Activated naive CD4-positive, alpha-beta T cell treated with anti-CD3 and anti-CD28 coated beads, Interleukin-2, amount 50 U/mL, for 24 hours (primary cell): Measurements from ENCODE around the gene HAUS3.
A peak's percentile ranks its signal among the peaks of the same experiment; 100 is the strongest.
"Not testable (repeated sequence)": the region's sequence is repeated elsewhere in the genome, so short reads cannot be mapped to it uniquely, and the experiment has no call there.

Source experiments
- H3K27ac Mint-ChIP-seq: one replicate; pipeline ENCODE4 v1.8.0; 2021; ENCODE audit warnings: mild to moderate bottlenecking, mixed read lengths
- H3K27me3 Mint-ChIP-seq: one replicate; pipeline ENCODE4 v1.8.0; 2021; ENCODE audit warnings: mixed read lengths
- H3K36me3 Mint-ChIP-seq: one replicate; pipeline ENCODE4 v1.8.0; 2021; ENCODE audit warnings: mixed read lengths
- H3K4me1 Mint-ChIP-seq: one replicate; pipeline ENCODE4 v1.8.0; 2021; ENCODE audit warnings: mixed read lengths
- H3K4me3 Mint-ChIP-seq: one replicate; pipeline ENCODE4 v1.8.0; 2021; ENCODE audit warnings: mild to moderate bottlenecking, mixed read lengths
- H3K9me3 Mint-ChIP-seq: one replicate; pipeline ENCODE4 v1.8.0; 2021; ENCODE audit warnings: mixed read lengths

Gene HAUS3

DNA sequence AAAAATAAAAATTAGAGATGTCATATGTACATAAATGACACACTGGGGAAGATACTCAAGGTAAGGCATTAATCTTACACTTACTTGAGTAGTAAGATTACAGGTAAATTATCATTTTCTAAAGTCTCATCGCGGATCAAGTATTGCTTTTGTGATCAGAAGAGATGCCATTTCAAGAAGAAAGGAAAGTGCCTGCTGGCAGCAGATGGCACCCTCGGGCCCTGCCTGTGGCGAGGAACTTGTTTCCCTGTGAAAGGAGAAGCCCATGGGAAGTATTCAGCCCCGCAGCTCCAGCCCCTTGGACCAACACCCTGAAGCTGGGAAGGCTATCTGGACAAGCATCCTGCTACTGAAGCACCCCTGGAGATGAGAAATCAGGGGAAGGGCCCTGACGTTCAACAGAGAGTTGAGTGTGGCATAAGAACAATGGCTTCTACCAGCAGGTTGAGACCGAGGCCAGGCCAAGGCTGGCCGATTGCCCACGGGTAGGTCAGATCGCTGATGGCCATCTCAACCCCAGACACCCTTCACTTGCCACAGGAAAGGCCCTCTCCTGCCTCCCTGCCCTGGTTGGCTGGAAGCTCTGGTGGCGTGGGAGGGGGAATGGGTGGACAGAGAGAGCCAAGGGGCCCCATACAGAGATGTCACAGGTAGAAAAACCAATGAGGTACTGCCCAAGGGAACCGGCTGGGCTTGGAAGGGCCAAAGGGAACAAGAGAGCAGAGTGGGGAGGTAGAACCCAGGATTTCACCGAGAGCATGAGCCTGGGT lies 38.8 kb upstream of the HAUS3 start:
- H3K4me3 Mint-ChIP-seq: no peak overlapping the region
- peaks cover 46% of the 10 kb centered on the region for H3K4me1 Mint-ChIP-seq
- H3K27ac Mint-ChIP-seq: peak overlapping the region; percentile 91
- no peaks in the 10 kb centered on the region for H3K27me3 Mint-ChIP-seq
- H3K9me3 Mint-ChIP-seq: no peaks in the 10 kb centered on the region
- no peaks in the 10 kb centered on the region for H3K36me3 Mint-ChIP-seq

GRCh38 chr4:2277956-2278355 lies 36.0 kb upstream of the HAUS3 start:
- Mint-ChIP-seq H3K27me3 (no peaks in the 10 kb centered on the region), H3K27ac (no peak overlapping the region), H3K9me3 (no peaks in the 10 kb centered on the region), H3K4me3 (no peak overlapping the region), H3K36me3 (no peaks in the 10 kb centered on the region), H3K4me1 (peaks cover 30% of the 10 kb centered on the region)

DNA sequence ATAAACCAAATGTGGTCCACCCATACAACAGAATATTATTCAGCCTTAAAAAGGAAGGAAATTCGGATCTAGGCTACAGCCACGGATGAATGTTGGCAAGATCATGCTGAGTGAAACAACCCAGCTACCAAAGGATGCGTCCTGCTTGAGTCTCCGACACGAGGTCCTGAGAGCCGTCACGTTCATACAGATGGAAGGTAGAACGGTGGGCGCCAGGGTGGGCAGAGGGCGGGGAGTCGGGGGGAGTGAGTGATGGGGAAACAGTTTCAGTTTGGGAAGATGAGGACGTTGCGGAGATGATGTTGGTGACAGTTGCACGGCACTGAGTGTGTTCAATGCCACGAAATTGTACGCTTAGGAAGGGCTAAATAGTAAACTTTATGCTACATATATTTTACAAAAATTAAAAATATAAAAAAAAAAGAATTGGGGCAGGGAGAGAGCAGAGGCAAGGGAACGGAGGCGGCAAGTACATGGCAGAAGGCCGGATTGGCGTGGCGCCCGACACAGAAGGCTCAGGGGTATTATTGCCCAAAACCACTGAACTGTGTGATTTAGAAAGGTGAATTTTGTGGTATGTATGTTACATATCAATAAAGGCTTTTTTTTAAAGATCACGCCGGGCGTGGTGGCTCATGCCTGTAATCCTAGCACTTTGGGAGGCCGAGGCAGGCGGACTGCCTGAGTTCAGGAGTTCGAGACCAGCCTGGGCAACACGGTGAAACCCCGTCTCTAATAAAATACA lies 34.8 kb upstream of the HAUS3 start:
- H3K9me3 Mint-ChIP-seq: no peaks in the 10 kb centered on the region
- no peak overlapping the region for H3K27ac Mint-ChIP-seq
- H3K36me3 Mint-ChIP-seq: no peaks in the 10 kb centered on the region
- H3K4me3 Mint-ChIP-seq: no peak overlapping the region
- peaks cover 18% of the 10 kb centered on the region for H3K4me1 Mint-ChIP-seq
- H3K27me3 Mint-ChIP-seq: no peaks in the 10 kb centered on the region

DNA sequence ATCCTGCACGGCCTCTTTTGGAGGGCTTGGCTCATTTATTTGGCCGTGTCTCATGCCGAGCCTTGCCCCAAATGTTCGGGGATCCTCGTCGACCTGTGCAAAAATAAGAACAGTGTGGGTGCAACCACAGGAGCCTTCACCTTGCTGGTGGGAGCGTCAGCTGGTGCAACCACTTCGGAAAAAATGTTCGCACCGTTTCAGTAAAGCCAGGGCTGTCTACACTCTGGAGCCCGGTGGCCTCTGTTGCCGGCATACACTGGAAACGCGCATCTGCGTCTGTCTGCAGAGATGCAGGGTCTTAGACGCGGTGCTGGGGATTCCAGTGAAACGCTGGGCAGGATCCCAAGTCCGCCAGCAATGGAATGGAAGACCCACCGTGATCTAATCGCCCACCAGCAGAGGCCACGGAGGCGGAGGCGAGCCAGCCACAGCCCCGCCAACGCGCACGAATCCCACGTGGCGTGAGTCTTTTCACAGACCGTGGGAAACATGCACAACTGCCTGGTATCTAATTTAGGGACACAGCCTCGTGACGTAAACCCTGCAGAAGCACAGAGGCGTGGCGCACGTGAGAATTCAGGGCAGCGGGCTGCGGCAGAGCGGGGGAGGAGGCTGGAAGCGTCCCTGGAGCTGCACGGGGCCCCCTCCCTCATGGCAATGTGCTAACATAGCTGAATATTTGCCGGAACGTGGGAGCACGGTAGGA lies 33.8 kb upstream of the HAUS3 start:
- no peaks in the 10 kb centered on the region for H3K27me3 Mint-ChIP-seq
- H3K36me3 Mint-ChIP-seq: no peaks in the 10 kb centered on the region
- H3K4me3 Mint-ChIP-seq: no peak overlapping the region
- H3K4me1 Mint-ChIP-seq: peaks cover 7% of the 10 kb centered on the region
- H3K27ac Mint-ChIP-seq: no peak overlapping the region
- no peaks in the 10 kb centered on the region for H3K9me3 Mint-ChIP-seq

GRCh38 chr4:2275044-2275397 lies 33.1 kb upstream of the HAUS3 start:
- not testable (repeated sequence) for H3K4me3 Mint-ChIP-seq, H3K4me1 Mint-ChIP-seq, H3K36me3 Mint-ChIP-seq, H3K27ac Mint-ChIP-seq, H3K9me3 Mint-ChIP-seq, H3K27me3 Mint-ChIP-seq

DNA sequence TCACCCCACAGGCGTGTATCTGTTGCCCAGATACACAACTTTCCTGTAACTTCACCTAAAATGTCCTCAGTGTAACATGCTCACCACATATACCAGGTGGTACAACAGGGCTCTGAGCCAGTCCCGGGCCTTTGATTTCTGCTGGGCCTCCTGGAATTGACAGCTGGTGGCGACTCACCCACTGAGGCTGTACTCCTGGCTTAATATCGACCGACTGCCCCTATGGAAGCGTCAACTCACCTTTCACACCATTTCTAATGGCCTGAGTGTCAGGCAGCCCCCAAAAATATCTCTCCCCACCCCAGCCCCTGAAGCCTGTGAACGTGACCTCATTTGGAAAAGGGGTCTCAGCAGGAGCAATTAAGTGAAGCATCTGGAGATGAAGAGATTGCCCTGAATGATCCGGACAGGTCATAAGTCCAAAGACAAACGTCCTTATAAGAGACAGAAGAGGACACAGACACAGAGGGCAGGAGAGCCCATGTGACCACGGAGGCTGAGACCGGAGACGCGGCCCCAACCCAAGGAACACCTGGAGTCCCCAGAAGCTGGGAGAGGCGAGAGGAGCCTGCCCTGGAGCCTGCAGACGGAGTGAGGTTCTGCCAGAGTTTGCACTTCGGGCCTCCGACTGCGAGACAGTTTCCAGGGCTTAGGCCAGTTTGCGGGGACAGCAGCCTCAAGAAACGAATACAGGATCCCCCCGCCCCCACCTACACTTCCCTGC lies 32.6 kb upstream of the HAUS3 start:
- no peak overlapping the region for H3K27ac Mint-ChIP-seq
- H3K4me1 Mint-ChIP-seq: peaks cover under 1% of the 10 kb centered on the region
- H3K4me3 Mint-ChIP-seq: no peak overlapping the region
- H3K9me3 Mint-ChIP-seq: no peaks in the 10 kb centered on the region
- H3K36me3 Mint-ChIP-seq: no peaks in the 10 kb centered on the region
- H3K27me3 Mint-ChIP-seq: no peaks in the 10 kb centered on the region

- Mint-ChIP-seq H3K9me3 (no peaks in the 10 kb centered on the region), H3K27ac (no peak overlapping the region), H3K36me3 (no peaks in the 10 kb centered on the region), H3K4me1 (no peaks in the 10 kb centered on the region), H3K27me3 (no peaks in the 10 kb centered on the region), H3K4me3 (no peak overlapping the region)
Measured at GRCh38 chr4:2273657-2274319, 31.9 kb upstream of the HAUS3 start.

- Mint-ChIP-seq H3K9me3 (no peaks in the 10 kb centered on the region), H3K4me3 (no peak overlapping the region), H3K27ac (no peak overlapping the region), H3K36me3 (no peaks in the 10 kb centered on the region), H3K4me1 (no peaks in the 10 kb centered on the region), H3K27me3 (no peaks in the 10 kb centered on the region)
Measured at GRCh38 chr4:2273221-2273620, 31.3 kb upstream of the HAUS3 start.

GRCh38 chr4:2272828-2273120 lies 30.9 kb upstream of the HAUS3 start:
- no peak overlapping the region for H3K4me3 Mint-ChIP-seq

GRCh38 chr4:2272026-2272827 lies 30.3 kb upstream of the HAUS3 start:
- Mint-ChIP-seq H3K36me3 (no peaks in the 10 kb centered on the region), H3K4me1 (no peaks in the 10 kb centered on the region), H3K4me3 (no peak overlapping the region), H3K27ac (no peak overlapping the region), H3K27me3 (no peaks in the 10 kb centered on the region), H3K9me3 (no peaks in the 10 kb centered on the region)

More at GRCh38 chr4:2272828-2273120, 30.9 kb upstream of the HAUS3 start:
- no peaks in the 10 kb centered on the region for H3K9me3 Mint-ChIP-seq
- no peaks in the 10 kb centered on the region for H3K36me3 Mint-ChIP-seq
- H3K27me3 Mint-ChIP-seq: no peaks in the 10 kb centered on the region
- no peak overlapping the region for H3K27ac Mint-ChIP-seq
- no peaks in the 10 kb centered on the region for H3K4me1 Mint-ChIP-seq

GRCh38 chr4:2271279-2272025 lies 29.5 kb upstream of the HAUS3 start:
- no peaks in the 10 kb centered on the region for H3K4me1 Mint-ChIP-seq
- H3K9me3 Mint-ChIP-seq: no peaks in the 10 kb centered on the region

DNA sequence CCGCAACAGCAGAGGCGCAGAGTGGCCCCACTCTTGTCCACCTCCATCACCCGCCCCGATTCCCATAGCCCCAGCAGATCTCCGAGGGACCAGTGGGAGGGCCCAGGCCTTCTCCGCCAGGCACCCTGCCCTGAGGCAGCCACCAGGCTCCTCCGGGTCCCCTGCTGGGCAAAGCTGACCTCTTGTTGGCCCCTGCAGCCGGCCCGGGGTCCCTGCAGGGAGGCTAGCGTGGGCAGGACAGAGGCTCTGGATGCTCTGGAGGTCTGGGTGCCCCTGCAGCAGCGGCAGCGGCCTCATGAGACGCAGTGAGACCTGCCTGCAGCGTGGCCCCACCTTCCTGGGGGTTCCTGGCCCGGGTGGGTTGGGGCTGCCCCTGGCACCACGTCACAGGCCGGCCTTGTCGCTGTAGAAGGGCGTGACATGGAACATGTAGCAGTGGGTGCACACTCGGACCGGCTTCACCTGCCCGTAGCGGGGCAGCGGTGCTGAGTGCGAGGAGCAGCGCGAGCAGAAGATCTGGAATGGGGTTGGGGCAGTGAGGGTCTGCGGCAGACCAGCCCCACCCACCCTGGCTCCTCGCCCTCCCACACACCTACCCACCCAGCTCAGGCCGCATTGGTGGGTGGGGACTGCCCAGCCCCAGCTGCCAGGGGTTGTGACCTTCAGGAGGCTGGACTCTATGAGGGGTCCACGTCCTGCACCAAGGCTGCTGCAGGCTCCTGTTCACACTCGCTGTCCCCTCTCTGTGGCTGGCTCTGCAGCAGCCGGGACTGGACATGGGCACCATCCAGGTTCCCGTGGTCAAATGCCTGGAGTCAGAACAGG lies 28.6 kb upstream of the HAUS3 start:
- no peak overlapping the region for H3K4me3 Mint-ChIP-seq
- no peaks in the 10 kb centered on the region for H3K9me3 Mint-ChIP-seq
- no peaks in the 10 kb centered on the region for H3K27me3 Mint-ChIP-seq
- no peak overlapping the region for H3K27ac Mint-ChIP-seq
- no peaks in the 10 kb centered on the region for H3K36me3 Mint-ChIP-seq
- no peaks in the 10 kb centered on the region for H3K4me1 Mint-ChIP-seq

More at GRCh38 chr4:2271279-2272025, 29.5 kb upstream of the HAUS3 start:
- no peaks in the 10 kb centered on the region for H3K36me3 Mint-ChIP-seq
- no peak overlapping the region for H3K4me3 Mint-ChIP-seq
- no peaks in the 10 kb centered on the region for H3K27me3 Mint-ChIP-seq
- no peak overlapping the region for H3K27ac Mint-ChIP-seq

DNA sequence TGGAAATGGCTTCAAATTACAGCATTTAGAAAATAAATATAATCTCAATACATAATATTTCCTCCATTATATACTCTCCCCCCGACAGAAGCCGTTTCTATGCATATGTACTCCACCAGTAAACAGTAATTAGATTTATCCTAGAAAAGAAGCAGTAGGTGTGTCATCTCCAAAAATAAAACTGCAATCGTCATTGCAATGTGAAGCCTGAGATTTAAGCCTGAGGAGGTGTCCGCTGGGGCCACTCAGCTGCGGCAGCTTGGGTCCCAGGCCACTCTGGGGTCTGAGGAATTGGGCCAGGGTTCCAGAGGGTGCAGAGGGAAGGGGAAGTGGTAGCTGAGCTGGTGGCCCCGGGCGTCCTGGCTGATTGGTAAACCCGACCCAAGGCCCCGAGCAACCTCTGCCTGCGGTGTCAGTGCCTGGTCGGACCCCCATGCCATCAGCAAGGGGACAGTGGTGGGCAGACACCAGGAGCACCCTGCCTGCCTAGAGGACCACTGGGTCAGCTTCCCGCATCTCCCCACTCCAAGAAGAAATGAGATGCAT lies 27.8 kb upstream of the HAUS3 start:
- H3K36me3 Mint-ChIP-seq: no peaks in the 10 kb centered on the region
- no peak overlapping the region for H3K27ac Mint-ChIP-seq
- no peaks in the 10 kb centered on the region for H3K9me3 Mint-ChIP-seq
- no peak overlapping the region for H3K4me3 Mint-ChIP-seq
- H3K27me3 Mint-ChIP-seq: no peaks in the 10 kb centered on the region
- no peaks in the 10 kb centered on the region for H3K4me1 Mint-ChIP-seq
